Measurements from ENCODE around the gene CEACAM7.

GRCh38 chr19:41709951-41710645 lies 22.0 kb upstream of the CEACAM7 start:
- TF ChIP-seq CTCF (IDR thresholded peaks at IDR 0.05): no peak
- no peak for TF ChIP-seq POLR2A (IDR thresholded peaks at IDR 0.05)
- TF ChIP-seq POLR2AphosphoS5 (IDR thresholded peaks at IDR 0.05): no peak

All from sigmoid colon (tissue), 4 donors.